ENCODE measurements around the gene ZNF143.
"Not testable (repeated sequence)": the region's sequence is repeated elsewhere in the genome, so short reads cannot be mapped to it uniquely, and the experiment has no call there.

Gene ZNF143

GRCh38 chr11:9460322-9461062 is at the start of gene ZNF143:
Gene ZNF143, plus strand, starts transcription at chr11:9461012. Its CDS starts 10,297 bp downstream, at chr11:9471309.
- peak; percentile 99 to 100 for DNase-seq (ENCODE audit: low read depth in 2 of 2)

- DNase-seq (ENCODE audit: low read depth in 2 of 2) = no peak
These were observed 32.1 kb upstream of the ZNF143 start for GRCh38 chr11:9428706-9429105.

DNA sequence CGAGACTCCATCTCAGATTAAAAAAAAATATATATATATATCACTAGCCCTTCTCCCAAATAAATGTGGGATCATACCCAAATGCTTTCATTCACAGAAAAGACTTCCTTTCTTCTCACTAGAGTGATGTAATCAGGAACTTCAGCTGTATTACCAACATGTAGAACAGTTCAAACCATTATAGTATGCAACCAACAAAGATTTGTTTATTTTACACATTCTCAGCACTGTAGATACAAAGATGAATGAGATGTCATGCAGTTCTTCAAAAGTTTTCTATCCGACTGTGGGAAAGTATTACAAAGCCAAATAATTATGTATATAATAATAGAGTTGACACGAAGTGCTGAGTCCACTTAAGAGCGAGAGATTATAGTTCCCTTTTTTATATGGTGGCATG is 22.2 kb upstream of the ZNF143 start:
- DNase-seq (ENCODE audit: low read depth in 2 of 2) = no peak

DNA sequence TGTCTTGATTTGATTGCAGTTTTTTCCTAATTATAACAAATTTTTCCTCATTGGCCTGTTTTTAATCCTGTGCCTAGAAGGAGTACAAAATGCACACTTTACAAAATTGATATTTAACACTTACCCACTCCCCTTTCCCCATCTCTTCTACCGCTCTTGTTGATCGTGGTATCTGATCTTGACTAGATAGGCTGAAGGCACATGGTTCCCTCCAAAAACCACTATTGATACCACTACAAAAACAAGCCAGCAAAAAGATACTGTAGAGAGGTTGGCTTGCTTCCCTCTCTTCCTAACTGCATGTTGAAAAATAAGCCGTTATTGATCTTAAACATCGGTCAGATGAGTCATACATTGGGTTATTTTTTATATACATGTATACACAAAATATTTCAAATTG is 14.6 kb upstream of the ZNF143 start:
- DNase-seq (ENCODE audit: low read depth in 2 of 2) = no peak

- no peak for DNase-seq (ENCODE audit: low read depth in 2 of 2)
These were observed 12.0 kb upstream of the ZNF143 start for GRCh38 chr11:9448576-9449352.

DNA sequence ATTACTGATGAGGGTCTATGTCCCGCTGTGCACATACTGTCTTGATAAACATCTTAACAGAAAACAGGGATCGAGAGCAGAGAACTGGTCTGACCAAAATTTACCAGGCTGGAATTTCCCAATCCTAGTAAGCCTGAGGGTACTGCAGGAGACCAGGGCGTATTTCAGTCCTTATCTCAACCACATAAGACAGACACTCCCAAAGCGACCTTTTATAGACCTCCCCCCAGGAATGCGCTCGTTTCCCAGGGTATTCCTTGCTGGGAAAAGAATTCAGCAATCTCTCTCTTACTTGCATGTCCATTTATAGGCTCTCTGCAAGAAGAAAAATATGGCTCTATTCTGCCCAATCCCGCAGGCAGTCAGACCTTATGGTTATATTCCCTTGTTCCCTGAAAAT is 8.8 kb upstream of the ZNF143 start:
- not testable (repeated sequence) for DNase-seq (ENCODE audit: low read depth in 2 of 2)

DNA sequence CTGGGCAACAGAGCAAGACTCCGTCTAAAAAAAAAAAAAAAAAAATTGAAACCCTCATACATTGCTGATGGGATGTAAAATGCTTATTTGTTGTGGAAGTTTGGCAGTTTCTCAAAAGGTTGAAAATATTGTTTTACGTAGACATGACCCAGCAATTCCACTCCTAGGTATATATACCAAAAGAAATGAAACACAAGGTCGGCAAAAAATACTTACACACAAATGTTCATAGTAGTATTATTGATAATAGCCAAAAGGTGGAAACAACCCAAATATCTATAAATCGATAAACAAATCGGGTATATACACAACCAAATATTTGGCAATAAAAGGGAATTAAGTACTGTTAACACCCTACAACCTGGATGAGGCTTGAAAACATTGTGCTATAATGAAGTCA is 5.1 kb upstream of the ZNF143 start:
- no peak for DNase-seq (ENCODE audit: low read depth in 2 of 2)

GRCh38 chr11:9459667-9460321 is 1.0 kb upstream of the ZNF143 start:
- DNase-seq (ENCODE audit: low read depth in 2 of 2) = peak in 1 of 2 donors; percentile 3

GRCh38 chr11:9461063-9461759 is 399 bp downstream of the ZNF143 start:
- peak; percentile 58 to 59 for DNase-seq (ENCODE audit: low read depth in 2 of 2)

GRCh38 chr11:9461760-9462134 is 935 bp downstream of the ZNF143 start:
- DNase-seq (ENCODE audit: low read depth in 2 of 2) = no peak

DNA sequence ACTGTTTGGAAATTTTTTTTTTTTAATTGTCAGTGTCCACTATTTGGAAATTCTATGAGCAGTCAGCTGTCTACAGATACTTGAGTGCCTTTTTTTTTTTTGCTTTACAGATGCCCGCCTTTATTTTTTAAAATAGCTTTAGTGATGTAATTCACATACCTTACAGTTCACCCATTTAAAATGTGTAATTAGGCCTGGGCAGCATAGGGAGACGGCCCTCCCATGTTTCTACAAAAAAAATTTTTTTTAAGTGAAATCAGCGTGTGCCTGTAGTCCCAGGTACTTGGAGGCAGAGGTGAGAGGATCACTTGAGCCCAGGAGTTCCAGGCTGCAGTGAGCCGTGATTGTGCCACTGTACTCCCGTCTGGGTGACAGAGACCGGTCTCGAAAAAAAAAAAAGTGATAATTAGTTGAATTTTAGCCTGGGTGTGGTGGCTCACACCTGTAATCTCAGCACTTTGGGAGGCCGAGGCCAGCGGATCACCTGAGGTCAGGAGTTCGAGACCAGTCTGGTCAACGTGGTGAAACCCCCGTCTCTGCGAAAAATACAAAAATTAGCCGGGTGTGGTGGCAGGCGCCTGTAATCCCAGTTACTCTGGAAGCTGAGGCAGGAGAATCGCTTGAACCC is 1.5 kb downstream of the ZNF143 start:
- DNase-seq (ENCODE audit: low read depth in 2 of 2) = no peak

- DNase-seq (ENCODE audit: low read depth in 2 of 2) = no peak
These were observed 2.2 kb downstream of the ZNF143 start for GRCh38 chr11:9462806-9463537.

DNA sequence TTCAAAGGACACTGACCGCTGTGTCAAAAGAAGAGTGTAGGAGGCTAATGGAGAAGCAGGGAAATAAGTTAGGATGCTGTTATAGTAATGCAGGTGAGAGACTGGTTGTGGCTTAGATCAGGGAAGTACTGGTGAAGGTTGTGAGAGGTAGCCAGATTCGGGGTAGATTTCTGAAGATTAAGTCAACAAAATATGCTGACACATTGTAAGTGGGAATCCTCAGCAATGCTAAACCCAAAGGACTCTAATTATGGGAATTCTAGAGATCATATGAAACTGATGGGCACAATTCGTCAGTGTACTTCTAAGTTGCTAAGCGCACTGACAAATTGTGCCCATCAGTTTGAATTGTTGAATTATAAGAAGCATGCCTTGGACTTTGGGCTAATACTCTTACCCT is 10.0 kb downstream of the ZNF143 start:
- no peak for DNase-seq (ENCODE audit: low read depth in 2 of 2)

GRCh38 chr11:9473408-9473807 is 12.6 kb downstream of the ZNF143 start:
- DNase-seq (ENCODE audit: low read depth in 2 of 2) = no peak

DNA sequence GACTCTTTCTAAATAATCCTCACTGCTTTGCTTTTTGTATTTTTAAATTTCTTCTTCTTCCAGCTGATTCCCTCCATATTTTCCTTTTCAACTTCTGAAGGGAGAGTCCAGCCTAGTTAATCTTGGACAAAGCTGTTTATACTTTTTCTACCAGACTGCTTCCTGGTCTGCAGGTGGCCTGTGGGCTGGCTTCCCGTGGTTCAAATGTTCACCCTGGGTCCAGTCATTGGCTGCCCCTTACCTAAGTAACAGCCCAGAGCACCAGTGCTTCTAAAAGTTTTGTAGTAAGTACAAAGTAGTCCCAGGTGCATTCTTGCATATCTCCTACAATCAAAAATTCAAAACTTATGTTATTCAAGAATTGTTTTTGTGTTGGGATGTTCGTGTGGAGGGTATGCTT is 19.1 kb downstream of the ZNF143 start:
- DNase-seq (ENCODE audit: low read depth in 2 of 2) = no peak

DNA sequence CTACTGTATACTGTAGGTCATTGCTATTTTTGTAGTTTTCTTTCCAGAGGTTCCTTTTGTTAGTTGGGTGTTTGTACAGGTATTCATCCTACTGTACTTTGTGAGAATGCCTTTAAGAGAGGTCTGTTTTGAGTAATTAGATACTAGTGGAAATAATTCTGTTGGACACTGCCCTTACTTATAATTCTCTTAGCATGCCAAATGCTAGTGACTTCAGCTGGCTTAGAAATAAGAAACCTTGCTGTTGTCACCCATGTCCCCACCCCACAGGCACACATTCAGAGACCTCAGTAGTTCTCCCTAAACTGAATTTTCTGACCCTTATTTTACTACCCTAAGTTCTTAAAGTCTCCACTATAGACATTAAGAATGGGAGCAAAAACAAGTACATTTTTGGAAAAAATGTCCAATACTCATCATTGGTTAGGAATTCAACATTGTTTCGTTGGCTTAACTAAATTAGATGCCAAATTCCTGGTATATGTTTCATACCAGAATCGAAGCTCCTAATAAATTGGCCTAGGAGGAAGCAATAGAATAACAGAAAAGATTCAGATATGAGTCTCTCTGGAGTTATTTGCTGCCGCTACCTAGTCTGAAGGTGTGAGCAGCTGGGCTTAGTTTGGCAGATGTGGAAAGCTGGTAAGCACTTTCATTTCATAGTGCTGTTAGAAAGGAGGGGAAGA is 28.4 kb downstream of the ZNF143 start:
- no peak for DNase-seq (ENCODE audit: low read depth in 2 of 2)

GRCh38 chr11:9490376-9490775 is 29.6 kb downstream of the ZNF143 start:
- no peak for DNase-seq (ENCODE audit: low read depth in 2 of 2)

DNA sequence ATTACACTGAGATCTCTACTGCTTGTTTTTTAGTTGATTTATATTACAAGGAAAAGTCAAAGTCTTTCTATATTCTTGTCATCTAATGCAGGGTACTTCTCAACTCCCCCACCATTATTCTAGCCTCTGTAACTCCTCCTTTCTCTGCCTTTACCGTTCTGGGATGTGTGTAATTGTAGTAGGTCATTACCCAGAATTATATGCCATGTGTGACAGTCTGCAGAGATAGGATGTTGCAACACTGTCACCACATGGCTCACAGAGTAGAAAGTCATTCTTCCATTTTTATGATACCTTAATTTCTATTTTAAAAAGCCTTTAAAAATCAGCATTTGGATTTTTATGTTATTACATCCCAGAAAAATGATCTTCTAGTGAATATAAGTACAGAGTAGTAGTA is 32.7 kb downstream of the ZNF143 start:
- DNase-seq (ENCODE audit: low read depth in 2 of 2) = no peak

GRCh38 chr11:9494316-9494715 is 33.5 kb downstream of the ZNF143 start:
- DNase-seq (ENCODE audit: low read depth in 2 of 2) = no peak

DNA sequence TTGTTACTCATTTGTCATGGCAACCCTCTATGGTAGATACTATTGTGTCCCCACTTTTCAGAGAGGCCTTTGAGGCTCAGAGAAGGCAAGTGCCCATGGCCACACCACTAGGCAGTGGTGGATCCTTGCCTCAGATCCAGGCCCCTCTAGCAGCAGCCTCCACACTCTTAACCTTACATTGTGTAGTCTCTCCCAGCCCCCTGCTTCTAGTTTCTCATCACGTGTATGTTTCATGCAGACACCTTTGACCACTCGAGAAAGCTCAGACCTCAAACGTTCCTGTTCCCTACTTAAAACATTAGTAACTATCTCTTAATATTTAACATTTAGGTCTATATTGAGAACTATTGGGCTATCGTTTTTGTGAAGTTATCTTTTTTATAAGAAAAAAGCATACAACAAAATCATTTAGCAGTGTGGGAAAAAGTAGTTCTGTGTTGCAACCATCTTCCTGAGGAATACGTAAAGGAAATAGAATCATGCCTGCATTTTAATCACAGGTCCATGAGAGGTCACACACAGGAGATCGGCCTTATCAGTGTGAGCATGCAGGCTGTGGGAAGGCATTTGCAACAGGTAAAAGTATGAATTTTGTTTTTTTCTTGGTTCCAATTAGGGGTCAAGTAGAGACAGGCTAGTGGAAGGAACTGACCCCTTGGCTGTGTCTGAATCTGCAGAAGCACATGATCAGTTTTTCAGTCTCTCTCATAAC is 35.1 kb downstream of the ZNF143 start:
- DNase-seq (ENCODE audit: low read depth in 2 of 2) = no peak

Measured in stimulated activated CD8-positive, alpha-beta memory T cell treated with anti-CD3 and anti-CD28 coated beads, Interleukin-7, amount 100 ng/mL, for 1 hour (primary cell).